Lower lobe of right lung (tissue), 2 donors: ENCODE results near the gene ULK4. TPM values are rescaled to one million over a fixed set of nuclear protein-coding genes. Genes with fewer than 3 reads are reported as not detected.

ENCODE experiments used
- ATAC-seq, 2 donors: fragments of 200-7000 bp; cut with Tn5 transposase; one replicate each; pipeline ENCODE4 v1.9.1; 2020 to 2022; ENCODE audit warnings: mild to moderate bottlenecking in 2 of 2, moderate library complexity in 2 of 2
- DNase-seq: peaks from one replicate; pipeline ENCODE4 v3.0.0-alpha.2; 2020
- H3K27ac ChIP-seq: fragments of 200-600 bp; one replicate; pipeline ENCODE4 v1.8.0; 2022
- H3K27me3 ChIP-seq: fragments of 200-600 bp; one replicate; pipeline ENCODE4 v1.8.0; 2022; ENCODE audit warnings: low read depth
- H3K36me3 ChIP-seq: fragments of 200-600 bp; one replicate; pipeline ENCODE4 v1.8.0; 2022; ENCODE audit warnings: mild to moderate bottlenecking
- H3K4me1 ChIP-seq: fragments of 200-600 bp; one replicate; pipeline ENCODE4 v1.8.0; 2022
- H3K4me3 ChIP-seq: fragments of 200-600 bp; one replicate; pipeline ENCODE4 v1.8.0; 2022; ENCODE audit warnings: mild to moderate bottlenecking
- H3K9me3 ChIP-seq: fragments of 200-600 bp; one replicate; pipeline ENCODE4 v1.8.0; 2022
- intact Hi-C: fragments of 100-400 bp; cut with DNase I; formaldehyde crosslinking; loops from one replicate; pipeline ENCODE4 v1.11.0; 2022
- total RNA-seq: library from RNA; stranded (reverse); fragmentation: NEBNext Ultra II Directional; extraction: Animal tissue kit (Norgen Biotek cat#: 25700); gene quantifications from one replicate; pipeline ENCODE4 v1.2.1, GENCODE V29; 2021
- TF ChIP-seq, protein P1 (sequence below): fragments of 200-600 bp; IDR thresholded peaks from one replicate; pipeline ENCODE4 v1.8.0; 2022; ENCODE audit warnings: antibody characterized with exemption, mild to moderate bottlenecking
- donor health status: DM: no; HTN: yes; CAD: no; lungs with severe emphysema.

ULK4 gene
- total RNA-seq, 1 donor from 2014 or later: 11.4 TPM

GRCh38 chr3:42002790-42003189, 40.9 kb upstream of the ULK4 start:
- Histone ChIP-seq H3K36me3 (no peaks in the 10 kb centered on the region), H3K27me3 (no peaks in the 10 kb centered on the region), H3K4me3 (no peak overlapping the region), H3K4me1 (no peaks in the 10 kb centered on the region), H3K9me3 (no peaks in the 10 kb centered on the region), H3K27ac (no peak overlapping the region)
- ATAC-seq (no peak), DNase-seq (no peak)
- intact Hi-C loops: no loop called here
- TF ChIP-seq, protein P1, sequence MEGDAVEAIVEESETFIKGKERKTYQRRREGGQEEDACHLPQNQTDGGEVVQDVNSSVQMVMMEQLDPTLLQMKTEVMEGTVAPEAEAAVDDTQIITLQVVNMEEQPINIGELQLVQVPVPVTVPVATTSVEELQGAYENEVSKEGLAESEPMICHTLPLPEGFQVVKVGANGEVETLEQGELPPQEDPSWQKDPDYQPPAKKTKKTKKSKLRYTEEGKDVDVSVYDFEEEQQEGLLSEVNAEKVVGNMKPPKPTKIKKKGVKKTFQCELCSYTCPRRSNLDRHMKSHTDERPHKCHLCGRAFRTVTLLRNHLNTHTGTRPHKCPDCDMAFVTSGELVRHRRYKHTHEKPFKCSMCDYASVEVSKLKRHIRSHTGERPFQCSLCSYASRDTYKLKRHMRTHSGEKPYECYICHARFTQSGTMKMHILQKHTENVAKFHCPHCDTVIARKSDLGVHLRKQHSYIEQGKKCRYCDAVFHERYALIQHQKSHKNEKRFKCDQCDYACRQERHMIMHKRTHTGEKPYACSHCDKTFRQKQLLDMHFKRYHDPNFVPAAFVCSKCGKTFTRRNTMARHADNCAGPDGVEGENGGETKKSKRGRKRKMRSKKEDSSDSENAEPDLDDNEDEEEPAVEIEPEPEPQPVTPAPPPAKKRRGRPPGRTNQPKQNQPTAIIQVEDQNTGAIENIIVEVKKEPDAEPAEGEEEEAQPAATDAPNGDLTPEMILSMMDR: no peak

- no peaks in the 10 kb centered on the region for H3K27me3 ChIP-seq
- intact Hi-C loops: no loop called here
- no peaks in the 10 kb centered on the region for H3K4me1 ChIP-seq
- no peak overlapping the region for H3K27ac ChIP-seq
- H3K9me3 ChIP-seq: no peaks in the 10 kb centered on the region
- DNase-seq (no peak), ATAC-seq (peak; percentile 23 to 45)
- TF ChIP-seq, protein P1: no peak
- no peak overlapping the region for H3K4me3 ChIP-seq
- no peaks in the 10 kb centered on the region for H3K36me3 ChIP-seq
Measured at GRCh38 chr3:42001777-42002176, 39.9 kb upstream of the ULK4 start.

DNA sequence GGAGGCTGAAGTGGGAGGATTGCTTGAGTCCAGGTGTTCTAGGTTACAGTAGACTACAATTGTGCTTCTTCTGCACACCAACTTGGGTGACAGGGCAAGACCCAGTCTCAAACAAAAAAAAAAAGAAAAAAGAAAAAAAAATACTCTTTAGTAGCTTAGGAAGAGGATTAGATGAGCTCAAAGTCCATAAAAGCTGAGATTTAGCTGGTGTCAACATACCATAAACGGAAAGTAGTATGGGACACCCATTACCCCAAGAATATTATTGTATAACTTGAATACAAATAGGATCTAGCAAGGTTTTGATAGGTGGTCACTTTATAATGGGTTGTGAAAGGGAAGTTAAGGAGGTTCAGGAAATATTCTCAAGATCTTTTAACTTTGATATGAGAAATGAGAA, 38.0 kb upstream of the ULK4 start:
- DNase-seq: no peak
- H3K36me3 ChIP-seq: no peaks in the 10 kb centered on the region
- intact Hi-C loops: no loop called here
- no peaks in the 10 kb centered on the region for H3K9me3 ChIP-seq
- no peaks in the 10 kb centered on the region for H3K27me3 ChIP-seq
- H3K4me1 ChIP-seq: no peaks in the 10 kb centered on the region
- H3K4me3 ChIP-seq: no peak overlapping the region
- no peak overlapping the region for H3K27ac ChIP-seq
- no peak for ATAC-seq
- TF ChIP-seq, protein P1: no peak

DNA sequence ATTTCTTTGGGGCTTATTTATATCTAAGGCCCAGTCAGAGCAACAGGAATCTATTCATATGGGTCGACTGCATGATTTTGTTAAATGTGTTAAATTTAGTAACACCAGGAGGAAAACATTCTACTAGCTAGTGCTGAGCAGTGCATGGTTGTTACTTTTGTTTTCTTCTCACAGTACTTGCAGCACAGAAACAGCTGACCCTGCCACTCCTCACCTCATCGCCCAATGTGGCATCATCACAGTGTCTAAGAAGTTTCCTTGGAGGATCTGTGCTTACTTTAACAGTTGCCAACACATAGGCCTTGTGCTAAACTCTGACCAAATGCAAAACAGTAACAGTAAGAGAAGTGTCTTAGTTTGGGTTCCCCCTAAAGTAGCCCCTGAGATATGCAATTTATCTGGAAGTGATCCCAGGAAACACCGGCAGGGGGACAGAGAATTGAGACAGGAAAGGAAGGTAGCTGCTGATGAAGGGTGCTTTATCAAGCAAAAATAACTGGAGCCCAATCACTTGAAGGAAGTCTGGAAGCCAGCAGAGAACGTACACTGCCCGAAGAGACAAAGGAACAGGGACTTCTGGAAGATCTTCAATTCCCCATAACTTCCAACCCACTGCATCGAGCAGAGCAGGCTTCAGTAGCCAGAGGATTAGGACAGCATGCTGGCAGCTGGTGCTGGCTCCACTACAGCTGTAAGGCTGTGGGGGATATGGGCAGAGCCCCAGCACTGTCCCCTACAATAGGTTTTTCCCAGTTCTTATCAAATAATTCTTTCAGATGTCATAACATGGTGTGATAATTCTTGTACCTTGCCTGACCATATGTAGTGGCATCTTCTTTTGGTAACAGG, 36.0 kb upstream of the ULK4 start:
- no peak for DNase-seq
- intact Hi-C loops: no loop called here

GRCh38 chr3:41991437-41991836, 29.5 kb upstream of the ULK4 start:
- no peak for ATAC-seq

More for the DNA sequence above, 36.0 kb upstream of the ULK4 start:
- peak in 1 of 2 donors; percentile 38 for ATAC-seq
- Histone ChIP-seq H3K27ac (no peak overlapping the region), H3K9me3 (no peaks in the 10 kb centered on the region), H3K27me3 (no peaks in the 10 kb centered on the region), H3K4me1 (no peaks in the 10 kb centered on the region), H3K36me3 (no peaks in the 10 kb centered on the region), H3K4me3 (no peak overlapping the region)
- TF ChIP-seq, protein P1: peak; percentile 37

More at GRCh38 chr3:41991437-41991836, 29.5 kb upstream of the ULK4 start:
- no peaks in the 10 kb centered on the region for H3K36me3 ChIP-seq
- intact Hi-C loops: no loop called here
- TF ChIP-seq, protein P1: no peak
- no peaks in the 10 kb centered on the region for H3K4me1 ChIP-seq
- H3K27me3 ChIP-seq: no peaks in the 10 kb centered on the region
- no peak overlapping the region for H3K4me3 ChIP-seq
- no peaks in the 10 kb centered on the region for H3K9me3 ChIP-seq
- no peak overlapping the region for H3K27ac ChIP-seq
- DNase-seq: no peak
